ENCODE results near the gene WARS2.

WARS2 gene

GRCh38 chr1:118992237-118992825, 148.1 kb downstream of the WARS2 start:
- no peak overlapping the region for H3K4me3 ChIP-seq (replicated peaks; ENCODE audit: low read depth, low read length)
- no peak for DNase-seq (ENCODE audit: extremely low read depth, low read depth)
- TF ChIP-seq CTCF (IDR thresholded peaks at IDR 0.05; ENCODE audit: low read depth, low read length, missing control alignments), result no peak

- DNase-seq (ENCODE audit: extremely low read depth, low read depth), result no peak
- TF ChIP-seq CTCF (IDR thresholded peaks at IDR 0.05; ENCODE audit: low read depth, low read length, missing control alignments), result no peak
- H3K4me3 ChIP-seq (replicated peaks; ENCODE audit: low read depth, low read length), result no peak overlapping the region
These were observed 149.0 kb downstream of the WARS2 start for GRCh38 chr1:118991448-118991847.

- no peak overlapping the region for H3K4me3 ChIP-seq (replicated peaks; ENCODE audit: low read depth, low read length)
- no peak for DNase-seq (ENCODE audit: extremely low read depth, low read depth)
- TF ChIP-seq CTCF (IDR thresholded peaks at IDR 0.05; ENCODE audit: low read depth, low read length, missing control alignments), result no peak
These were observed 149.8 kb downstream of the WARS2 start for GRCh38 chr1:118990513-118991152.

GRCh38 chr1:118989878-118990378, 150.5 kb downstream of the WARS2 start:
- no peak overlapping the region for H3K4me3 ChIP-seq (replicated peaks; ENCODE audit: low read depth, low read length)
- TF ChIP-seq CTCF (IDR thresholded peaks at IDR 0.05; ENCODE audit: low read depth, low read length, missing control alignments), result no peak
- no peak for DNase-seq (ENCODE audit: extremely low read depth, low read depth)

- no peak overlapping the region for H3K4me3 ChIP-seq (replicated peaks; ENCODE audit: low read depth, low read length)
- no peak for DNase-seq (ENCODE audit: extremely low read depth, low read depth)
- no peak for TF ChIP-seq CTCF (IDR thresholded peaks at IDR 0.05; ENCODE audit: low read depth, low read length, missing control alignments)
These were observed 151.2 kb downstream of the WARS2 start for GRCh38 chr1:118989006-118989815.

- peak within 1 kb of the TSS; percentile 48 for H3K4me3 ChIP-seq (replicated peaks; ENCODE audit: low read depth, low read length)
- TF ChIP-seq CTCF (IDR thresholded peaks at IDR 0.05; ENCODE audit: low read depth, low read length, missing control alignments), result no peak
- DNase-seq (ENCODE audit: extremely low read depth, low read depth), result no peak
These were observed 152.1 kb downstream of the WARS2 start, which contains the start of gene TBX15 for GRCh38 chr1:118988186-118989005. Gene TBX15, minus strand, starts transcription at chr1:118988343. Its CDS starts 548 bp downstream, at chr1:118987795.
